Measurements from ENCODE around the gene CRHBP. TPM values are rescaled to one million over a fixed set of nuclear protein-coding genes. Genes with fewer than 3 reads are reported as not detected.
A peak's percentile ranks its signal among the peaks of the same experiment; 100 is the strongest.
"Not testable (repeated sequence)": the region's sequence is repeated elsewhere in the genome, so short reads cannot be mapped to it uniquely, and the experiment has no call there.

Gene CRHBP, protein sequence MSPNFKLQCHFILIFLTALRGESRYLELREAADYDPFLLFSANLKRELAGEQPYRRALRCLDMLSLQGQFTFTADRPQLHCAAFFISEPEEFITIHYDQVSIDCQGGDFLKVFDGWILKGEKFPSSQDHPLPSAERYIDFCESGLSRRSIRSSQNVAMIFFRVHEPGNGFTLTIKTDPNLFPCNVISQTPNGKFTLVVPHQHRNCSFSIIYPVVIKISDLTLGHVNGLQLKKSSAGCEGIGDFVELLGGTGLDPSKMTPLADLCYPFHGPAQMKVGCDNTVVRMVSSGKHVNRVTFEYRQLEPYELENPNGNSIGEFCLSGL
- total RNA-seq (2014; rRNA removed; shearing (Covaris generic)) = 0.29 and 0.60 TPM in 2 replicates

DNA sequence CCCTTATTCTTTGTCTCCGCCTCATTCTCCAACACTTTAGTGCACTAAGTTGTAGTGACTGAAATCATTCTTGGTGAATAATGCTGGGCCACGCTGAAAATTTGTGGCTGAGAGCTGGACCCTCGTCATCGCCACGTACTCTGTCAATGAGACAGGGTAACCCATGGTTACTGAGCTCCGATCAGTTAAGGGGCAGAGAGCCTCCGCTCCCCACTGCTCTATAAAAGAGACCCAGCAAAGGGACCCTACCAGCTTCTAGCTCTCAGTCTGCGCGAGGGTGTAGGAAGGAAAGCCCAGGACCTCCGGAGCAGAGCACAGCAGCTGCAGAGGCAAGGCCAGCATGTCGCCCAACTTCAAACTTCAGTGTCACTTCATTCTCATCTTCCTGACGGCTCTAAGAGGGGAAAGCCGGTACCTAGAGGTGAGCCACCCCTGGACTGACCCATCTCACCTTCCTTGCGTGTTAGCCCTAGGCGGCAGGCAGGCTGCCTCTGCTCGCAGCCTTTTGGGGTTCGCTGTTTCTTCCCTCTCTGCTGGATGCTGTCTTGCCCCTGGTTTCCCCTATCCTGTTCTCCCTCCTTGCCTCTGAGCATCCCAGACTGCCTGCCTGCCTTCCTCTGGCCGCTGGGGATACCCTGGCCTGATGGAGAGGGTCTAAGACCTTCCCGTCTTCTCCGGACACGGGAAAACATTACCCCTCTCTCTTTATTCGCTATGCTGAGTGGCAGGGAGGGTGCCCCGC is at the start of gene CRHBP:
CRHBP (plus strand) TSS at position 251 of the 742 bp plus-strand sequence; CDS start at position 341, 90 bp downstream.
- DNase-seq (ENCODE audit: low read depth) = no peak

DNA sequence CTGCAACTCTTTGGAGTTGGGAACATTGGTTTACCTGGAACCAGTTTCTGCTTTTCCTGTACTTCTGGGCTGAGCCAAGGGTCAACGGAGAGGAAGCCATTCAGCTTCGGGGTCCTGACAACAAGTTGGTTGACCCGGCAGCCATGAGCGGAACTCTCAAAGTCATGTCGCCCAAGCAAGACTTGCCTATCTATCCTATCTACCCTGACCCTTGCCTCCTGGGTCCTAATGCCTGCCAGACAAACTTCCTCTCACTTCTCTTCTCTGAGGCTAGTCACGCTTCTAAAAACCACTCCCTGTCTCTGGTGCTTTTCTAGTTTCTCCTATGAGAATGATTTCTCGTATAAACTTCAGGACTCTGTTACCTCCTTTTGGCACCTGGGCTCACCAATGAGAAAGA is 44.7 kb upstream of the CRHBP start:
- DNase-seq (ENCODE audit: low read depth) = no peak

DNA sequence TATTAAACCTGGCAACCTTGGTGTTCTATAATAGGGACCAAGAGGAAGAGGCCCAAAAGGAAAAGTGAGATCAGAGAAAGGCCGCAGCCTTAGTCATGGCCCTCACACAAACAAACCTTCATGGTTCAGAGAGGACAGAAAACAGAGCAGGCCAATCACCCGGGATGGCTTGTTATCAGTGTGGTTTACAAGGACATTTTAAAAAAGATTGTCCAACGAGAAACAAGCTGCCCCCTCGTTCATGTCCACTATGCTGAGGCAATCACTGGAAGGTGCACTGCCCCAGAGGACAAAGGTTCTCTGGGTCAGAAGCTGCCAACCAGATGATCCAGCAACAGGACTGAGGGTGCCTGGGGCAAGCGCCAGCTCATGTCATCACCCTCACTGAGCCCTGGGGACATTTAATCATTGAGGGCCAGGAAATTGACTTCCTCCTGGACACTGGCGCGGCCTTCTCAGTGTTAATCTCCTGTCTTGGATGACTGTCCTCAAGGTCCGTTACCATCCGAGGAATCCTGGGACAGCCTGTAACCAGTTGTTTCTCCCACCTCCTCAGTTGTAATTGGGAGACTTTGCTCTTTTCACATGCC is 42.4 kb upstream of the CRHBP start:
- not testable (repeated sequence) for DNase-seq (ENCODE audit: low read depth)

DNA sequence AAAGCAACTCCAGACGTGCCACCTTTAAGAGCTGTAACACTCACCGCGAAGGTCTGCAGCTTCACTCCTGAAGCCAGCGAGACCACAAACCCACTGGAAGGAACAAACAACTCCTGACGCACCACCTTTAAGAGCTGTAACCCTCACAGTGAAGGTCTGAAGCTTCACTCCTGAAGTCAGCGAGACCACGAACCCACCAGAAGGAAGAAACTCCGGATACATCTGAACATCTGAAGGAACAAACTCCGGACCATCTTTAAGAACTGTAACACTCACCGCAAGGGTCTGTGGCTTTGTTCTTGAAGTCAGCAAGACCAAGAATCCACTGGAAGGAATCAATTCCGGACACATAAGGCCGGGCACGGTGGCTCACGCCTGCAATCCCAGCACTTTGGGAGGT is 38.2 kb upstream of the CRHBP start:
- DNase-seq (ENCODE audit: low read depth) = not testable (repeated sequence)

DNA sequence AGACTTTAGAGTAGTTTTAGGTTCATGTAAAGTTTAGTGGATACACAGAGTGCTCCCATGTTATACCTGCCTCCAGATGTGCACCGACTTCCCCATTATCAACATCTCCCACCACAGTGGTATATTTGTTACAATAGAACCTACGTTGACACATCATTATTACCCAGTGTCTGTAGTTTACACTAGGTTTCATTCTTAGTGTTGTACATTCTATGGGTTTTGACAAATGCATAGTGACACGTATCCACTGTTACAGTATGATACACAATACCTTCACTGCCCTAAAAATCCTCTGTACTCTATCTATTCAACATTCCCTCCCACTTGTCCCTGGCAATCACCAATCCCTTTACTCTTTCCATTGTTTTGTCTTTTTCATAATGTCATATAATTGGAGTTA is 34.3 kb upstream of the CRHBP start:
- no peak for DNase-seq (ENCODE audit: low read depth)

DNA sequence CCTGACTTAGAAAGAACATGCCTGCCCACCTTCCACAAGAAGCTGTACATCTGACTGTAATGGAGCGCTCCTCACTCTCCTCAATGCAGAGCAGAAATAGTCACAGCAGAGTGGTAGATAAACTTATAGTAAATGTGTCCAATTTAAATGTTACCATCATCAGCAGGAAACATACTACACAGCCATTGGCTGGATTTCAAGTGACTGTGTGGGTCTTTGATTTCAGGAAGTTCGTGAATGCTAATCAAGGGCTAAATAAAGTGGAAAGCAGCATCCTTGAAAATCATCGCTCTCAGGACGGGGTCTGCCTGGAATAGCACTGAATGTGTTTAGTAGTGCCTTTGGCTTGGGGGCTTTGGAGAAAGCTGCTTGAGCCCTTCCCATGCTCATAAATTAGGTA is 32.4 kb upstream of the CRHBP start:
- no peak for DNase-seq (ENCODE audit: low read depth)

DNA sequence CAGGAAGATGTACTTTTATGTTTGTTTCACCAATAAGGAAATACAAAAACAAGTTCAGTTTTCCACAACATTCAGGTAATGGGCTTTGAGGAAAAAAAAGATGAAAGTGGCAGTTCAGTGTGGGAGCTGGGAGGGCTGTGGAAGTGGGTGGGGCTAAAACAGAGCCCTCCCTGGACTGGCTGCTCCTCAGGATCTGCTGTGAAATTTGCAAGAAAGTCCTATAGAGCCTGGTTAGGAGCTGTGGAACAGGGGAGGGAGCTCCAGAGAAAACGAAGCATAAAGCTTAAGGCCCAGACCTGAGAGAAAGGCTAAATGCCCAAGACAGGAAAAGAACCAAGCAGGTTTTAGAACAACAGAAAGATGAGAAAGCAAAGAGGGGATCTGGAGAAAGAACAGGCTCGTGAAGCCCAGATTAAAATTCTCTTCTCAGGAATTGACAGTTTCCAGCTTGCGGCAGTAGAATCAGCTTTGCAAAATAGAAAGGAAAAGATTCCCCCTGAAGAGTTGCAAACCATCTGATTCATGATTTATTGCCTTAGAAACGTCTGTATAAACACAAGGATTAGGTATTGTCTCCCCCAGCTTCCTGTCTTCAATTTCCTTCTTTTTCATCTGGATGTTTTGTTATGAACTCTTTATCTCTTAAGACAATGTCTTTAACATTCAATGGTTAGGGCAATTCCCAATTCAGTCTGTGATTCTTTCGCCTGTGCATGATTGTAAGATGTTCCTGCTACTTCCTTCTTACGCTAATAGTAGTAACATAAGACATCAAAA is 26.3 kb upstream of the CRHBP start:
- no peak for DNase-seq (ENCODE audit: low read depth)

DNA sequence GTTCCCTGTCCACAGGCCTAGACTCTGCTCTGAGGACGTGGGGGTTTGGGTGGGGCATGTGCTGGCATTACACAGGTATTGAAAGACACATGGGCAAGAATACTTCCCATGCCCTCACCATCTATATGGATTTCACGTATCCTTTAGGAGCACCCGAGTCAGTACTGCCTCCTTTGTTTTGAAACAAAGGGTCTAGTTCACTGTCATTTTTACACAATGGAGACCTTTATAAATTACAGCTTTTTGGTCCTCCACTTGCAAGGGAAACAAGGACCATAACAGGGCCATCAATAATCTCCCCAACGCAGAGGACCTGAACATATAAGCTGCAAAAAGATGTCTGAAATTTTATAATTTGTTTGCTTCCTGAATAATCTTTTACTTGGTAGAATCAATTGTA is 24.9 kb upstream of the CRHBP start:
- no peak for DNase-seq (ENCODE audit: low read depth)

DNA sequence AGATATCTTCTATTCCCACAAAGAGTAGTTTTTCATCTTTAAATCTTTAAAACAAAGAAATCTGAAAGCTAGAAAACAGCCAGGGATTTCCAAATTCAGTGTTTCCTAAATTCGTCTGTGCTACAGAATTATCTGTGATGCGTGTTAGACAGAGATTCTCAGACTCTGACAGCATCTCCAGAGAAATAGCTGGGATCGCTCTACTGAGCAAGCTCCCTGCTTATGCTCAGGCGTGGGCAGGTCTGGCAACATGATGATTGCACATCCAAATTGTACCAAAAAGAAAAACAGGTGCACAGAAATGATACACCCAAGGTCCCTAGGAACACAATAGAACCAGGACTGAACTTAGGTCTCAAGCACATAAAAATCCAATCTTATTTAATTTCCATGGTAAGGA is 22.8 kb upstream of the CRHBP start:
- DNase-seq (ENCODE audit: low read depth) = no peak

DNA sequence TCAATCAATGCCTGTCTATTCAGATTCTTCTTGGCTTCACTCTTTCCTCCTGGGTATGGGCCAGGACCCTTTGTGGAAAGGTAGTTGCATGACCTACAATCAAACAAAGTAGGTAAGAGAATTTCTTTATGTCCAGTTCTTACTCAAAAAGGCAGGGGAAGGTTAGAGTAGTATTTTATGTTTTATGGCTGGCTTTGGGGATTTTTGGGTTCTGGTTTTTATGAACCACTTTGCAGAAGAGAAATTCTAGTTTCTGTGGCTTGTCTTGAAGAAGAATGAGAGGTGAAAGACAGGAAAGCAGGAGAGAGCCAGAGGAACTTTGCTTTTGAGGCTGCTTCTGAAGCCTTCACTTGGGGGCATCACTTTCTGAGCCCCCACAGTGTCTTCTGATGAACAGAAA is 14.7 kb upstream of the CRHBP start:
- no peak for DNase-seq (ENCODE audit: low read depth)

DNA sequence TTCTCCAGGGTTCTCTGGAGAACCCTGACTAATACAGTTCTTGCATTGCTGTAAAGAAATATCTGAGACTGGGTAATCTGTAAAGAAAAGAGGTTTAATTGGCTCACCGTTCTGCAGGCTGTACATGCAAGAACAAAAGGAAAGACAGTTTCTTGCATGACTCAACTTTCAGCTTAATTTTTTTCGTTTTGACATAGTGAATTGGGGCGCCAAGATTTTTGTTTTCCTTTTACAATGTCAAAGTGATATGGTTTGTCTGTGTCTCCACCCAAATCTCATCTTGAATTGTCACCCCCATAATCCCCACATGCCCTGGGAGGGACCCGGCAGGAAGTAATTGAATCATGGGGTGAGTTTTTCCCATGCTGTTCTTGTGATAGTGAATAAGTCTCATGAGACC is 11.8 kb upstream of the CRHBP start:
- DNase-seq (ENCODE audit: low read depth) = no peak

DNA sequence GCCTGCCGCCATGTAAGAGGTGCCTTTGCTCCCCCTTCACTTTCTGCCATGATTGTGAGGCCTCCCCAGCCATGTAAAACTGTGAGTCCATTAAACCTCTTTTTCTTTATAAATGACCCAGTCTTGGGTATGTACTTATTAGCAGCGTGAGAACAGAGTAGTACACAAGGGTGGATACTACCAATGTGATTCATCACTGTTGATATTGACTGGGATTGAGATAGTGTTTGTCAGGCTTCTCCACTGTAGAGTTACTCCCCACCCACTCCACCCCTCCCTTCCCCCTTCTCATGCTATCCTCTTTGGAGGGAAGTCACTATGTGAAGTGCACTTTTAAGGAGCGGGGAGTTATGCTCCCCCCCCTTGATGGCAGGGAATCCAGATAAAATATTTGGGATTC is 11.4 kb upstream of the CRHBP start:
- DNase-seq (ENCODE audit: low read depth) = no peak

DNA sequence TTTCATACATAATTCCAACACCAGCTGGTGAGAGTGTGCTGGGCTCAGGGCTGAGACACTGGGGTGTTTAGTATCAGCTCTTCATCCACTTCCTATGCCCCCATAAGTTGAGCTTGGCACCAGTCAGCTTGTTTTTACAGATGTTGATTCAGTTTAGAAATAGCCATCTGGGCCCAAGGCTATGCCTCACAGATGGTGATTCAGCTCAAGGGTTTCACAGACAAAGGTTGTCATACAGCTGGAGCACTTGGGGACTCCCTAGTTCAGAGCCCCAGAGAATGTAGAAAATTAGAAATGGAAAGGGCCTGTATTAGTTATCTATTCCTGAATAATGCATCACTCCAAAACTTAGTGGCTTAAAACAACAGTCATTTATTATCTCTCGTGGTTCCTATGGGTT is 10.3 kb upstream of the CRHBP start:
- DNase-seq (ENCODE audit: low read depth) = peak; percentile 88

DNA sequence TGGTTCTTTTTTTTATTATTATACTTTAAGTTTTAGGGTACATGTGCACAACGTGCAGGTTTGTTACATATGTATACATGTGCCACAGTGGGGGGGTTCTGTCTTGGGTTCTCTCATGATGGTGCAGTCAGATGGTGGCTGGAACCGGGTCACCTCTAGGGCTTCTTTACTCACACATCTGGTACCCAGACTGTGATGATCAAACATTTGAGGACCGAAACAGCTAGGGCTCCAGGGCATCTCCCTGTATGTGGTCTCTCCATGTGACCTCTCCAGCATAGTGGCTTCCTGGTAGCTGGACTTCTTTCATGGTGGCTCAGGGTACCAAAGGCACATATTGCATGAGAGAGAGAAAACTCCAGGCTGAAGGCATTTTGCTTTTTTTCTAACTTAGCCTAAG is 9.8 kb upstream of the CRHBP start:
- DNase-seq (ENCODE audit: low read depth) = peak; percentile 88

DNA sequence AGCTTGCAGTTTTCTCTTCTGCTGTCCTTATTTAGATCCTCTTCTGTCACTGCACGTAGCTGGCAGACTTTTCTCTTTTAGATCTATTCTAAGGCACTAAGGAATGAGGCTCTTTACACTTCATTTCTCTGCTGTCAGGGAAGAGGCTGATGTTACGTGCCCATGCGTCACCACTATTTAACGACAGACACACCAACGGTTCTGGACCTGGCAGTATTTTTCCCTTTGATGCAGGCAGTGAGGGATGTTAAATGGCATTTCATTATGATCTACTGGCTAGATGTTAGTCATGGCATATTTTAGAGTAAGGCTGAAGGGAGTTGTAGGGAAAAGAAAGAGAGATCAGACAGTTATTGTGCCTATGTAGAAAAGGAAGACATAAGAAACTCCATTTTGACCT is 8.2 kb upstream of the CRHBP start:
- no peak for DNase-seq (ENCODE audit: low read depth)

DNA sequence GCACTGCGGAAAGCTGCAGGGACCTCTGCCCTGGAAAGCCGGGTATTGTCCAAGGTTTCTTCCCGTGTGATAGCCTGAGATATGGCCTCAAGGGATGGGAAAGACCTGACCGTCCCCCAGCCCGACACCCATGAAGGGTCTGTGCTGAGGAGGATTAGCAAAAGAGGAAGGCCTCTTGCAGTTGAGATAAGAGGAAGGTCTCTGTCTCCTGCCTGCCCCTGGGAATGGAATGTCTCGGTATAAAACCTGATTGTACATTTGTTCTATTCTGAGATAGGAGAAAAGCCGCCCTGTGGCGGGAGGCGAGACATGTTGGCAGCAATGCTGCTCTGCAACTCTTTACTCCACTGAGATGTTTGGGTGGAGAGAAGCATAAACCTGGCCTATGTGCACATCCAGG is 7.6 kb upstream of the CRHBP start:
- not testable (repeated sequence) for DNase-seq (ENCODE audit: low read depth)

DNA sequence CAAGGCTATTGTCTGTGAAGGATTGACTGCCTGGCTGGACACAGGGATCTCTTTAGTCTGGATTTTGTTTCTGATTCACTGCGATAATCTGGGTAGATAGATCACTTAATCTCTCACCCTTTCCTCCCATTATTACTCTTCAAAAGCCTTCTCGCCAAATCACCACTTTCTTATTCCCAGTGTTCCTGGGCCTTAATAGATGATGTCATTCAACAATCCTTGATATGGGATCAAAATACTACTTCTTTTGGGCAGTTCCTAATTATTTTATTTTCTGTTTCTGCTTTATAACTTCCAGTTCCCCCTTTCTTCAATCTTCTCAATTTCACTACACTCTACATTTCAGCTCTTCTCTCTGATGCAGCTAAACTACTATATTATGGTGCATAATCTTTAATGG is 6.8 kb upstream of the CRHBP start:
- no peak for DNase-seq (ENCODE audit: low read depth)

DNA sequence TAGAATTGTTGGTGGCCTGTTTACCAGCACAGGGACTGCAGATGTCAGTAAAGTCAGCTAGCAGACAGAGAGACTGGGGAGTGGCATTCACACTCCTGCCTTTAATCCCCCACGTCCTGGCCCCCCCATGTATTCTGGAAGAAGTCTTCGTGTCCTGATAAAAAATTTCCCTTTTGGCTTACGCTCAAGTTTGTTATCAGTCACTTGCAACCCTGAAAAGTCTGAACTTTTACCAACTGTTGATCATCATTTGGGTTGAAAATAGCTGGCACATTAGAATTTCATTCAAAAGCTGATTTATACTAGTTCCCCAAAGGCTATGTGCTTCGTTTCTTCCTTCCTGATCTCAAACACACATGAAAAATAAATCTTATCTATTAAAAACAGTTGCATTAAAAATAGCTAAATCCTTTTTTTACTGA is 5.8 kb upstream of the CRHBP start:
- no peak for DNase-seq (ENCODE audit: low read depth)

DNA sequence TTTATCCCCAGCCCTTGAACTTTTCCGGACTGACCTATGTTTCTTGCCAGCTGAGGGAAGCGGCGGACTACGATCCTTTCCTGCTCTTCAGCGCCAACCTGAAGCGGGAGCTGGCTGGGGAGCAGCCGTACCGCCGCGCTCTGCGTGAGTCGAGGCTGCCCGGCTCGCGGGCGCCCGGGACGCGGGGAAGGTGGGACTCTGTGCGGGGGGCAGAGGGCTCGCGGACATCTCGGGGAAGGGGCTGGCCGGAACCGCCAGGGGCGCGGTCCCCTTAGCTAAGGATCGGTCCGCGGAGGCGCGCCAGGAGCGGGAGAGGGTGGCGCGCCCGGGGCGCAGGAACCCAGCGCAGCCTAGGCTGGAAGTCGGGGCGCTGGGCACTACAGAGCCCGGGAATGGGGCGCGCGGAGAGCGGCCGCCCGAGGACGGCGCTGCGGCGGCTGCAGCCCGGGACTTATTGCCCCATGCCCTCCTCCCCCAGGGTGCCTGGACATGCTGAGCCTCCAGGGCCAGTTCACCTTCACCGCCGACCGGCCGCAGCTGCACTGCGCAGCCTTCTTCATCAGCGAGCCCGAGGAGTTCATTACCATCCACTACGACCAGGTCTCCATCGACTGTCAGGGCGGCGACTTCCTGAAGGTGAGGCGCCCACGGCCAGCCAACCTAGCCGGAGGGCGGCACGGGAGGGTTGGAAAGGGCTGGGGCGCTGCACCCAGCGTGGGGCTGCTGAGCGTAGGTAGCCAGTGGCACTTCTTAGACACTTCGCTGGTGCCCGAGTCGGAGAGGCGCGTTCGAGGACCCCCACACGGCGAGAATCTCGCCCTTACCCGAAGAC is 922 bp downstream of the CRHBP start:
- DNase-seq (ENCODE audit: low read depth) = no peak

DNA sequence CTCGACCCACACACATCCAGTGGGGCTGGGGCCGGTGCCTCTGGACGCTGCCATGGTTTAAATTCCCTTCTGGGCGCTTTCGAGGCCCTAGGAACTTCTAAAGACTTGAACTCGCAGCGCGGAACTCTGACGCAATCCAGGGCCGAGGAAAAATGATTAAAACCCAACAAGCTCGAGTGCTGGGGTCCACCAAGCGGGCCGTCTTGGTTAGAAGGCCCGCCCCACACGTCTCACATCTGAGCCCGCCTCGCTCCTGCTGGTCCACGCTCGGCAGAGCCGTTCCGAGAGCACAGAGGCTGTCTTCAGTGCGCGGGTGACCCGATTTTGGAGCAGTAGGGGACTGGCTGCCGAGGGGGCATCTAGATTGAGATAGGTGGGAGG is 1.5 kb downstream of the CRHBP start:
- no peak for DNase-seq (ENCODE audit: low read depth)

DNA sequence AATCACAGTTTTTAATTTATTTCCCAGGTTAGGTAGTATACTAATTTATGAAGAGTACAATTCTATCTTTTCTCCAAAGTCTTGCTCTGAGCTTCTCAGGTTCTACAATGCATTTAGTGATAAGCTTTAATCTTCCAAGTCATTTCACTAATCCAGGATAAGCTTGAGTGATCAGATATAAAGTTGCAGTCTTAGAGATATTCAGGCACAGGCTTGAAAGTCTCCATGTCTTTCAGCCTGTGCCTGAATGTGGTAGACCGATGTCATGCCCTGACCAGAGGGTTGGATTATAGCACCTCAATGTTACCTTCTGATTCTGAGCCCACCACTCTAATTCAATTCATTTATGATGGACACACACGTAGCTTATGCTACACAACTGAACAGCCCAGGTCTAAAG is 3.2 kb downstream of the CRHBP start:
- DNase-seq (ENCODE audit: low read depth) = no peak

Measured in RPMI7951 (cell line).